Measurements from ENCODE around the gene XBP1.
A peak's percentile ranks its signal among the peaks of the same experiment; 100 is the strongest.
"Not testable (repeated sequence)": the region's sequence is repeated elsewhere in the genome, so short reads cannot be mapped to it uniquely, and the experiment has no call there.

XBP1 gene

GRCh38 chr22:28800308-28801041, at the start of gene XBP1:
Gene XBP1, minus strand, starts transcription at chr22:28800569.
- Histone ChIP-seq H3K4me3 (replicated peaks; ENCODE audit: low read depth, low read length) (peak within 1 kb of the TSS; percentile 72), H3K27me3 (replicated peaks; ENCODE audit: control insufficient read depth, insufficient read depth, low read length) (no peaks in the 10 kb centered on the region), H3K36me3 (ENCODE audit: control insufficient read depth, insufficient read depth, low read length) (peaks cover 10% of the 10 kb centered on the region)
- peak; percentile 96 for DNase-seq (ENCODE audit: extremely low read depth, insufficient read length)
- TF ChIP-seq CTCF (IDR thresholded peaks at IDR 0.05; ENCODE audit: insufficient read depth, low read length, poor library complexity, severe bottlenecking), result no peak

- DNase-seq (ENCODE audit: extremely low read depth, insufficient read length), result no peak
- no peaks in the 10 kb centered on the region for H3K36me3 ChIP-seq (ENCODE audit: control insufficient read depth, insufficient read depth, low read length)
- no peaks in the 10 kb centered on the region for H3K27me3 ChIP-seq (replicated peaks; ENCODE audit: control insufficient read depth, insufficient read depth, low read length)
- TF ChIP-seq CTCF (IDR thresholded peaks at IDR 0.05; ENCODE audit: insufficient read depth, low read length, poor library complexity, severe bottlenecking), result no peak
- H3K4me3 ChIP-seq (replicated peaks; ENCODE audit: low read depth, low read length), result no peak overlapping the region
These were observed 46.6 kb upstream of the XBP1 start for GRCh38 chr22:28846994-28847393.

GRCh38 chr22:28844277-28844676, 43.9 kb upstream of the XBP1 start:
- DNase-seq (ENCODE audit: extremely low read depth, insufficient read length); H3K36me3 ChIP-seq (ENCODE audit: control insufficient read depth, insufficient read depth, low read length); H3K4me3 ChIP-seq (replicated peaks; ENCODE audit: low read depth, low read length); H3K27me3 ChIP-seq (replicated peaks; ENCODE audit: control insufficient read depth, insufficient read depth, low read length): not testable (repeated sequence)

- H3K36me3 ChIP-seq (ENCODE audit: control insufficient read depth, insufficient read depth, low read length), result no peaks in the 10 kb centered on the region
- TF ChIP-seq CTCF (IDR thresholded peaks at IDR 0.05; ENCODE audit: insufficient read depth, low read length, poor library complexity, severe bottlenecking), result no peak
- no peak for DNase-seq (ENCODE audit: extremely low read depth, insufficient read length)
- H3K4me3 ChIP-seq (replicated peaks; ENCODE audit: low read depth, low read length), result no peak overlapping the region
- no peaks in the 10 kb centered on the region for H3K27me3 ChIP-seq (replicated peaks; ENCODE audit: control insufficient read depth, insufficient read depth, low read length)
These were observed 43.3 kb upstream of the XBP1 start for GRCh38 chr22:28843633-28844032.

- TF ChIP-seq CTCF (IDR thresholded peaks at IDR 0.05; ENCODE audit: insufficient read depth, low read length, poor library complexity, severe bottlenecking), result no peak
- H3K4me3 ChIP-seq (replicated peaks; ENCODE audit: low read depth, low read length), result no peak overlapping the region
- H3K27me3 ChIP-seq (replicated peaks; ENCODE audit: control insufficient read depth, insufficient read depth, low read length), result no peaks in the 10 kb centered on the region
- no peak for DNase-seq (ENCODE audit: extremely low read depth, insufficient read length)
- H3K36me3 ChIP-seq (ENCODE audit: control insufficient read depth, insufficient read depth, low read length), result no peaks in the 10 kb centered on the region
These were observed 40.7 kb upstream of the XBP1 start for GRCh38 chr22:28841111-28841510.

GRCh38 chr22:28838971-28839370, 38.6 kb upstream of the XBP1 start:
- TF ChIP-seq CTCF (IDR thresholded peaks at IDR 0.05; ENCODE audit: insufficient read depth, low read length, poor library complexity, severe bottlenecking), result no peak
- DNase-seq (ENCODE audit: extremely low read depth, insufficient read length), result no peak
- Histone ChIP-seq H3K4me3 (replicated peaks; ENCODE audit: low read depth, low read length) (no peak overlapping the region), H3K27me3 (replicated peaks; ENCODE audit: control insufficient read depth, insufficient read depth, low read length) (no peaks in the 10 kb centered on the region), H3K36me3 (ENCODE audit: control insufficient read depth, insufficient read depth, low read length) (no peaks in the 10 kb centered on the region)

All from GM06990 (cell line).